Right atrium auricular region (tissue), 2 donors: ENCODE data around the gene CSH1. TPM values are rescaled to one million over a fixed set of nuclear protein-coding genes. Genes with fewer than 3 reads are reported as not detected.
A peak's percentile ranks its signal among the peaks of the same experiment; 100 is the strongest.

Experiments used
- DNase-seq: peaks from one replicate; pipeline ENCODE4 v3.0.0-alpha.2; 2019; ENCODE audit warnings: low spot score
- H3K27ac ChIP-seq, 2 donors: fragments of 200-600 bp; sonication (generic); 1 replicate in 1 of 2; 2 replicates in 1 of 2; pipeline ENCODE4 v1.5.1; 2016 to 2019
- H3K27me3 ChIP-seq, 2 donors: fragments of 200-600 bp; sonication (generic); one replicate each; pipeline versions ENCODE4 v1.5.1 to v1.6.0; 2017 to 2019
- H3K36me3 ChIP-seq: fragments of 200-600 bp; sonication (generic); one replicate; pipeline ENCODE4 v1.5.1; 2016
- H3K4me1 ChIP-seq, 2 donors: fragments of 200-600 bp; sonication (generic); one replicate each; pipeline versions ENCODE4 v1.5.1 to v1.6.0; 2017 to 2019
- H3K4me3 ChIP-seq, 2 donors: fragments of 200-600 bp; sonication (generic); 1 replicate in 1 of 2; 2 replicates in 1 of 2; pipeline ENCODE4 v1.5.1; 2017 to 2019; ENCODE audit warnings: mild to moderate bottlenecking in 1 of 2, moderate library complexity in 1 of 2
- H3K9me3 ChIP-seq, 2 donors: fragments of 200-600 bp; sonication (generic); one replicate each; pipeline ENCODE4 v1.5.1; 2019
- total RNA-seq, 2 donors: library from RNA; depleted of rRNA; stranded (reverse); fragments of >200 nt; gene quantifications; one replicate each; pipeline ENCODE4 v1.1.0, GENCODE V29; 2016
- TF ChIP-seq, protein P1 (sequence below), 2 donors: fragments of 200-600 bp; sonication (generic); IDR thresholded peaks; one replicate each; pipeline ENCODE4 v1.5.1; 2019; ENCODE audit warnings: antibody characterized with exemption in 2 of 2

Gene CSH1
- total RNA-seq, 2 donors from 2014 or later = not detected

GRCh38 chr17:63937319-63937718, 40.9 kb upstream of the CSH1 start:
- no peak overlapping the region for H3K27ac ChIP-seq
- no peaks in the 10 kb centered on the region for H3K4me1 ChIP-seq
- TF ChIP-seq, protein P1, sequence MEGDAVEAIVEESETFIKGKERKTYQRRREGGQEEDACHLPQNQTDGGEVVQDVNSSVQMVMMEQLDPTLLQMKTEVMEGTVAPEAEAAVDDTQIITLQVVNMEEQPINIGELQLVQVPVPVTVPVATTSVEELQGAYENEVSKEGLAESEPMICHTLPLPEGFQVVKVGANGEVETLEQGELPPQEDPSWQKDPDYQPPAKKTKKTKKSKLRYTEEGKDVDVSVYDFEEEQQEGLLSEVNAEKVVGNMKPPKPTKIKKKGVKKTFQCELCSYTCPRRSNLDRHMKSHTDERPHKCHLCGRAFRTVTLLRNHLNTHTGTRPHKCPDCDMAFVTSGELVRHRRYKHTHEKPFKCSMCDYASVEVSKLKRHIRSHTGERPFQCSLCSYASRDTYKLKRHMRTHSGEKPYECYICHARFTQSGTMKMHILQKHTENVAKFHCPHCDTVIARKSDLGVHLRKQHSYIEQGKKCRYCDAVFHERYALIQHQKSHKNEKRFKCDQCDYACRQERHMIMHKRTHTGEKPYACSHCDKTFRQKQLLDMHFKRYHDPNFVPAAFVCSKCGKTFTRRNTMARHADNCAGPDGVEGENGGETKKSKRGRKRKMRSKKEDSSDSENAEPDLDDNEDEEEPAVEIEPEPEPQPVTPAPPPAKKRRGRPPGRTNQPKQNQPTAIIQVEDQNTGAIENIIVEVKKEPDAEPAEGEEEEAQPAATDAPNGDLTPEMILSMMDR (IDR thresholded peaks at IDR 0.05) = no peak
- no peak overlapping the region for H3K4me3 ChIP-seq
- no peak for DNase-seq
- H3K9me3 ChIP-seq = no peaks in the 10 kb centered on the region
- H3K36me3 ChIP-seq = no peaks in the 10 kb centered on the region
- H3K27me3 ChIP-seq = no peaks in the 10 kb centered on the region

- H3K4me3 ChIP-seq = no peak overlapping the region
- H3K4me1 ChIP-seq = peaks cover 0 to 20% of the 10 kb centered on the region in 2 donors
- no peak for DNase-seq
- no peaks in the 10 kb centered on the region for H3K36me3 ChIP-seq
- no peak overlapping the region for H3K27ac ChIP-seq
- no peaks in the 10 kb centered on the region for H3K27me3 ChIP-seq
- no peaks in the 10 kb centered on the region for H3K9me3 ChIP-seq
- TF ChIP-seq, protein P1 (IDR thresholded peaks at IDR 0.05) = no peak
Measured at GRCh38 chr17:63934183-63935112, 38.1 kb upstream of the CSH1 start.

DNA sequence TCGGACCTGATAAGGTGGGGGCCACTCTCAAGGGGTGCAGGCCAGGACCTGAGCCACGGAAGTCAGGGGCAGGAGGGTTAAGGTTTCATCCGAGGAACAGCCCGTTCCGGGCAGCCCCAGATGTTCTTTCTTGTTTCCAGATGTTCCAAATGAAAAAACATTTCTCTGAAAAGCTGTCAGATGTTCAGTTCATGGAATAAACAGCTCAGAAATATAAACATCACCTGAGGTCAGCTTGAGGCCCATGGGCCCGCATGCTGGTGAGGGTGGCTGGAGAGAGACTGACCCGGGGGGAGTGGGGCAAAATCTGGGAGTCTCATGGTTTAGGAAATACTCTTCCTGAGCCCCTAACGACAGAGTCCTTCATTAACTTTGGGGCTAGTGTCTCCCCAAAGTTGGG, 37.2 kb upstream of the CSH1 start:
- H3K9me3 ChIP-seq = no peaks in the 10 kb centered on the region
- no peaks in the 10 kb centered on the region for H3K36me3 ChIP-seq
- DNase-seq = no peak
- H3K4me1 ChIP-seq = peaks cover 0 to 20% of the 10 kb centered on the region in 2 donors
- TF ChIP-seq, protein P1 (IDR thresholded peaks at IDR 0.05) = no peak
- H3K27ac ChIP-seq = no peak overlapping the region
- no peak overlapping the region for H3K4me3 ChIP-seq
- no peaks in the 10 kb centered on the region for H3K27me3 ChIP-seq

DNA sequence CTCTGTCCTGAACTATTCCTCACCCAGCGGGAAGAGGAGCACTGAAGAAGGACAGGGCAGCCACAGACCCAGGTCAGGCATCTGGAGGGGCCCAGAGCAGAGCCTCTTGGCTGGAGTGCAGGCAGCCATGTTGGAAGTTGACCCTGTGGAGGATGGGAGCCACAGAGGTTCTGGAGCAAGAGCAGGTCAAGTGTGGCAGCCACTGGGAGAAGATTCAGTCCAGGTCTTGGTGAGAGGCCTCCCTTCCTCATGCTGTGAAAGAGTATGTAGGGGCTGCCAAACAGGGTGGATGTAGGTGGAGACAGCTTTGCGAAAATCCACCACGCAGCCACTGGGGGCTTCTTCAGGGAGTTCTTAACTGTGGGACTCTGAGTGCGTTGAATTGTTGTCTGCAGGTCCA, 36.3 kb upstream of the CSH1 start:
- no peak overlapping the region for H3K27ac ChIP-seq
- no peak for DNase-seq
- H3K27me3 ChIP-seq = no peaks in the 10 kb centered on the region
- no peak overlapping the region for H3K4me3 ChIP-seq
- TF ChIP-seq, protein P1 (IDR thresholded peaks at IDR 0.05) = no peak
- no peaks in the 10 kb centered on the region for H3K36me3 ChIP-seq
- H3K4me1 ChIP-seq = peaks cover 0 to 20% of the 10 kb centered on the region in 2 donors
- no peaks in the 10 kb centered on the region for H3K9me3 ChIP-seq

DNA sequence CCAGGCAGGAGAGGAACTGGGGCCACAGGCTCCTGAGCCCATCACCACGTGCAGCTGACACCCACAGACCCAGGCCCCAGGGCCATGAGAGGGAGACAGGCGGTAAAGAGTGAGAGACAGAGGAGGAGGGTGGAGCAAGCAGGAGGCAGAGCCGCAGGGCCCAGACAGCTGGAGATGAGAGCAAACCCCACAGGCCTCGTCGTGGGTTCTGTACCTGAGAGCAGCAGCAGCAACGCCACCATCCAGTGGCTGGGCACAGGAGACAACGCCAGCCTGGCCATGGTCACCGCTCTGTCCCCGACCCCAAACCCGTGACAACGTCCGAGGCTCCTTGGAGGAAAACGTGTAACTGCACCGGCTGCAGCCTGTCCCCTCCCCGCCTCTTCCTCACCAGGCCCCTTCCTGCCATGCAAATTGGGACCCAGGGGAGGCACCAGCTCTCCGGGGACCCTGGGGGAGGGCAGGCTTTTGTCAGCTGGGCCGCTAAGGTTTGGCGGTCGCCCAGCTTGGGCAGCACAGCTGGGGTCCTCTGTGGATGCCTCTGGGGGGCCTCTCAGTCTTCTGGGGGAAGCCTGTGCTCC, 35.7 kb upstream of the CSH1 start, which contains the start of gene CD79B:
CD79B (minus strand) TSS at position 351 of the 581 bp plus-strand sequence; CDS start at position 281, 70 bp downstream.
- H3K4me3 ChIP-seq = peak within 1 kb of the TSS; percentile 14 to 23
- H3K9me3 ChIP-seq = no peaks in the 10 kb centered on the region
- TF ChIP-seq, protein P1 (IDR thresholded peaks at IDR 0.05) = no peak
- no peaks in the 10 kb centered on the region for H3K36me3 ChIP-seq
- peak within 1 kb of the TSS; percentile 32 to 71 for H3K27ac ChIP-seq
- H3K4me1 ChIP-seq = peaks cover 0 to 20% of the 10 kb centered on the region in 2 donors
- H3K27me3 ChIP-seq = no peaks in the 10 kb centered on the region
- no peak for DNase-seq
